Ovary (tissue), 9 donors: ENCODE measurements around the gene MCF2L. TPM values are rescaled to one million over a fixed set of nuclear protein-coding genes. Genes with fewer than 3 reads are reported as not detected.

Source experiments
- DNase-seq, 5 donors: peaks; one replicate each; pipeline ENCODE4 v3.0.0-alpha.2; 2019 to 2020
- H3K27ac ChIP-seq, 2 donors: fragments of 200-600 bp; one replicate each; pipeline versions ENCODE4 v1.5.1 to v1.8.0; 2019 to 2022
- H3K27me3 ChIP-seq: fragments of 200-600 bp; one replicate; pipeline ENCODE4 v1.8.0; 2022
- H3K36me3 ChIP-seq: fragments of 200-600 bp; sonication (generic); one replicate; pipeline ENCODE4 v1.5.1; 2019
- H3K4me1 ChIP-seq: one replicate; pipeline ENCODE4 v1.8.1; 2013; ENCODE audit warnings: mild to moderate bottlenecking, moderate library complexity; ENCODE audit not compliant: insufficient read depth
- H3K4me3 ChIP-seq: fragments of 200-600 bp; sonication (generic); one replicate; pipeline ENCODE4 v1.5.1; 2017
- H3K9me3 ChIP-seq, 2 donors: fragments of 200-600 bp in 1 of 2; sonication (generic) in 1 of 2; one replicate each; pipeline versions ENCODE4 v1.5.1 to v1.8.1; 2013 to 2019; ENCODE audit warnings: mild to moderate bottlenecking in 1 of 2, moderate library complexity in 1 of 2
- CTCF ChIP-seq, 3 donors: fragments of 450-650 bp in 2 of 3; fragments of 200-600 bp in 1 of 3; IDR thresholded peaks; one replicate each; pipeline versions ENCODE4 v1.5.1 to v1.8.0; 2016 to 2022; ENCODE audit warnings: antibody characterized with exemption in 3 of 3, mild to moderate bottlenecking in 1 of 3
- EP300 ChIP-seq: sonication (generic); formaldehyde crosslinking; IDR thresholded peaks from one replicate; pipeline ENCODE4 v1.6.1; 2017; ENCODE audit warnings: antibody characterized with exemption
- POLR2A ChIP-seq: fragments of 450-650 bp; IDR thresholded peaks from one replicate; pipeline ENCODE4 v1.6.1; 2017; ENCODE audit warnings: antibody characterized with exemption, mild to moderate bottlenecking, moderate library complexity
- WGBS, 3 donors: extraction: QIAGEN DNeasy Blood & Tissue Kit in 1 of 3; methylation state at CpG; one replicate each; pipeline versions ENCODE4 v1.1.5 to v1.1.7; 2013 to 2017; 5-methylcytosine and 5-hydroxymethylcytosine counted together
- intact Hi-C, 4 donors: fragments of 100-400 bp; cut with DNase I; formaldehyde crosslinking; loops; one replicate each; pipeline versions ENCODE4 v1.11.0 to v1.15.1; 2022 to 2023
- polyA plus RNA-seq, 2 donors: library from polyadenylated mRNA; stranded (reverse); fragments of 200-250 nt in 1 of 2; fragments of 350-450 nt in 1 of 2; fragmentation: Illumina TruSeq in 1 of 2; extraction: RNeasy Lipid Tissue Mini Kit (QIAGEN cat#74804) in 1 of 2; gene quantifications; one replicate each; pipeline ENCODE4 v1.2.3, GENCODE V29; 2013 to 2014
- total RNA-seq, 7 donors: library from RNA; depleted of rRNA in 2 of 7; stranded (reverse); fragments of >200 nt in 2 of 7; fragmentation: NEBNext Ultra II Directional in 3 of 7; extraction: Animal tissue kit (Norgen Biotek cat#: 25700) in 3 of 7; gene quantifications; one replicate each; pipeline versions ENCODE4 v1.1.0 to v1.2.4, GENCODE V29; 2016 to 2023
- donor health status: DM: no; HTN: no; CAD: no; lungs with moderate emphysema.
- donor health status: DM: no; HTN: no; CAD: no.
- donor health status: Bipolar disorder and iron deficiency.
- donor health status: DM: yes; HTN: yes; CAD: no.
- donor health status: DM: no; HTN: no; CAD: no.
- donor health status: DM: yes; HTN: yes; CAD: no.

Gene MCF2L
- total and polyA plus RNA-seq, 9 donors, result 5.6 to 22.2 (median 8.7) TPM

- Histone ChIP-seq H3K4me3 (no peak overlapping the region), H3K36me3 (no peaks in the 10 kb centered on the region), H3K9me3 (no peaks in the 10 kb centered on the region), H3K4me1 (peaks cover 8% of the 10 kb centered on the region), H3K27me3 (no peaks in the 10 kb centered on the region), H3K27ac (no peak overlapping the region)
- intact Hi-C loops, result no loop called here
- no peak for TF ChIP-seq EP300
- TF ChIP-seq CTCF (IDR thresholded peaks at IDR 0.05), result no peak
- no peak for TF ChIP-seq POLR2A
- peak in 1 of 5 donors; percentile 8 for DNase-seq
- 83 to 89% (median 86%) methylated on average over 16 of the region's 16 CpGs for WGBS, 3 donors
Observed at GRCh38 chr13:113119166-113119821, 150.3 kb downstream of the MCF2L start.

- Histone ChIP-seq H3K9me3 (no peaks in the 10 kb centered on the region), H3K27ac (no peak overlapping the region), H3K27me3 (no peaks in the 10 kb centered on the region), H3K4me1 (peaks cover 8% of the 10 kb centered on the region), H3K36me3 (no peaks in the 10 kb centered on the region), H3K4me3 (no peak overlapping the region)
- intact Hi-C loops, result no loop called here
- no peak for DNase-seq
- TF ChIP-seq POLR2A (no peak), EP300 (no peak), CTCF (IDR thresholded peaks at IDR 0.05) (no peak)
- WGBS, 3 donors, result 79 to 88% (median 83%) methylated on average over 7 of the region's 7 CpGs
Observed at GRCh38 chr13:113119822-113120189, 150.8 kb downstream of the MCF2L start.

GRCh38 chr13:113120300-113121182, 151.5 kb downstream of the MCF2L start:
- no peaks in the 10 kb centered on the region for H3K27me3 ChIP-seq
- DNase-seq, result peak in 1 of 5 donors; percentile 13
- peaks cover 8% of the 10 kb centered on the region for H3K4me1 ChIP-seq
- TF ChIP-seq EP300, result no peak
- TF ChIP-seq POLR2A, result no peak
- no peak for TF ChIP-seq CTCF (IDR thresholded peaks at IDR 0.05)
- intact Hi-C loops, result no loop called here
- H3K9me3 ChIP-seq, result no peaks in the 10 kb centered on the region
- H3K4me3 ChIP-seq, result no peak overlapping the region
- WGBS, 3 donors, result 79 to 90% (median 83%) methylated on average over 18 to 19 of the region's 19 CpGs
- H3K36me3 ChIP-seq, result no peaks in the 10 kb centered on the region
- H3K27ac ChIP-seq, result no peak overlapping the region

- Histone ChIP-seq H3K4me3 (no peak overlapping the region), H3K9me3 (no peaks in the 10 kb centered on the region), H3K36me3 (no peaks in the 10 kb centered on the region), H3K27ac (peak overlapping the region; percentile 63 to 82), H3K27me3 (no peaks in the 10 kb centered on the region), H3K4me1 (peaks cover 8% of the 10 kb centered on the region)
- DNase-seq, result peak in 1 of 5 donors; percentile 13
- intact Hi-C loops, result no loop called here
- 91 to 96% (median 95%) methylated on average over 24 of the region's 24 CpGs for WGBS, 3 donors
- TF ChIP-seq CTCF (IDR thresholded peaks at IDR 0.05), result no peak
- no peak for TF ChIP-seq EP300
- TF ChIP-seq POLR2A, result no peak
Observed at GRCh38 chr13:113121183-113121927, 152.3 kb downstream of the MCF2L start.
